ENCODE results near the gene EXOC3L1. TPM values are rescaled to one million over a fixed set of nuclear protein-coding genes. Genes with fewer than 3 reads are reported as not detected.

EXOC3L1 gene
- total and polyA plus RNA-seq, 2 of the 13 experiments (the other 11 are each of a cell fraction or from before 2014, with no cell fraction given), result 0.12 TPM; not detected in 1

DNA sequence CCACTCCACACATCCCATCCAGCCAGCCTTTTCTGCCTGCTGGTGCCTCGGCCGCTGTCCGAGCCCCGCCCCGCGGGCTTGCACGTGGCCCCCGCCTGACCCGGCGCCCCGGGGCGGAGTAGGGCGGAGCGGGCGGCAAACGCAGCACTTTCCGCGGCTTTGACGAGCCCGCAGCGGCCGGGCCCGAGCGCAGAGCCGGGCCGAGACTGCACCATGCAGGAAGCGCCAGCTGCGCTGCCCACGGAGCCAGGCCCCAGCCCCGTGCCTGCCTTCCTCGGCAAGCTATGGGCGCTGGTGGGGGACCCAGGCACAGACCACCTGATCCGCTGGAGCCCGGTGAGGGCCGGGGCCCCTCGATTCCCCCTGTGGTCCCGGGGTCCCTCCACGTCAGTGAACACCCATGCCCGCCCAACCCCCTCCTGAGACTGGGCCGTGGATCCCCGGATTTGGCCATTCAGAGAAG lies 25.3 kb downstream of the EXOC3L1 start, which contains the start of gene HSF4 (continued):
- TF ChIP-seq RAD21 (CRISPR knock-in tag; IDR thresholded peaks at IDR 0.05) (peak; percentile 60; the same call in 1 of the 2 replicates), ZNF251 (CRISPR knock-in tag; IDR thresholded peaks at IDR 0.05) (no peak), EHMT2 (IDR thresholded peaks at IDR 0.05; ENCODE audit: borderline replicate concordance, low read depth, low read length) (no peak), SMARCC2 (IDR thresholded peaks at IDR 0.05) (no peak), ZBTB7B (CRISPR knock-in tag; IDR thresholded peaks at IDR 0.05) (peak; percentile 56; the same call in 1 of the 2 replicates), STAG1 (CRISPR knock-in tag; IDR thresholded peaks at IDR 0.05) (no peak), ATAD3A (CRISPR knock-in tag; IDR thresholded peaks at IDR 0.05) (no peak), ZNF703 (CRISPR knock-in tag; IDR thresholded peaks at IDR 0.05; ENCODE audit: borderline replicate concordance) (no peak; the same call in 1 of the 2 replicates), RORA (CRISPR knock-in tag; IDR thresholded peaks at IDR 0.05) (no peak), ZNF230 (CRISPR knock-in tag; IDR thresholded peaks at IDR 0.05) (no peak), ZBTB3 (CRISPR knock-in tag; IDR thresholded peaks at IDR 0.05; ENCODE audit: borderline replicate concordance, low read depth) (0 out of 2 replicates have a peak, but pooled peaks have one; percentile 62), ZNF557 (CRISPR knock-in tag; IDR thresholded peaks at IDR 0.05) (peak; percentile 78; the same call in 1 of the 2 replicates), CENPX (CRISPR knock-in tag; IDR thresholded peaks at IDR 0.05) (0 out of 2 replicates have a peak, but pooled peaks have one; percentile 78), ZNF264 (CRISPR knock-in tag; IDR thresholded peaks at IDR 0.05) (peak; percentile 89), ZNF567 (CRISPR knock-in tag; IDR thresholded peaks at IDR 0.05; ENCODE audit: borderline replicate concordance) (peak; percentile 6; the same call in 1 of the 2 replicates)
- TF ChIP-seq, protein P1, sequence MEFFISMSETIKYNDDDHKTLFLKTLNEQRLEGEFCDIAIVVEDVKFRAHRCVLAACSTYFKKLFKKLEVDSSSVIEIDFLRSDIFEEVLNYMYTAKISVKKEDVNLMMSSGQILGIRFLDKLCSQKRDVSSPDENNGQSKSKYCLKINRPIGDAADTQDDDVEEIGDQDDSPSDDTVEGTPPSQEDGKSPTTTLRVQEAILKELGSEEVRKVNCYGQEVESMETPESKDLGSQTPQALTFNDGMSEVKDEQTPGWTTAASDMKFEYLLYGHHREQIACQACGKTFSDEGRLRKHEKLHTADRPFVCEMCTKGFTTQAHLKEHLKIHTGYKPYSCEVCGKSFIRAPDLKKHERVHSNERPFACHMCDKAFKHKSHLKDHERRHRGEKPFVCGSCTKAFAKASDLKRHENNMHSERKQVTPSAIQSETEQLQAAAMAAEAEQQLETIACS (CRISPR knock-in tag; IDR thresholded peaks at IDR 0.05), result peak; percentile 64
- TF ChIP-seq, protein P2, sequence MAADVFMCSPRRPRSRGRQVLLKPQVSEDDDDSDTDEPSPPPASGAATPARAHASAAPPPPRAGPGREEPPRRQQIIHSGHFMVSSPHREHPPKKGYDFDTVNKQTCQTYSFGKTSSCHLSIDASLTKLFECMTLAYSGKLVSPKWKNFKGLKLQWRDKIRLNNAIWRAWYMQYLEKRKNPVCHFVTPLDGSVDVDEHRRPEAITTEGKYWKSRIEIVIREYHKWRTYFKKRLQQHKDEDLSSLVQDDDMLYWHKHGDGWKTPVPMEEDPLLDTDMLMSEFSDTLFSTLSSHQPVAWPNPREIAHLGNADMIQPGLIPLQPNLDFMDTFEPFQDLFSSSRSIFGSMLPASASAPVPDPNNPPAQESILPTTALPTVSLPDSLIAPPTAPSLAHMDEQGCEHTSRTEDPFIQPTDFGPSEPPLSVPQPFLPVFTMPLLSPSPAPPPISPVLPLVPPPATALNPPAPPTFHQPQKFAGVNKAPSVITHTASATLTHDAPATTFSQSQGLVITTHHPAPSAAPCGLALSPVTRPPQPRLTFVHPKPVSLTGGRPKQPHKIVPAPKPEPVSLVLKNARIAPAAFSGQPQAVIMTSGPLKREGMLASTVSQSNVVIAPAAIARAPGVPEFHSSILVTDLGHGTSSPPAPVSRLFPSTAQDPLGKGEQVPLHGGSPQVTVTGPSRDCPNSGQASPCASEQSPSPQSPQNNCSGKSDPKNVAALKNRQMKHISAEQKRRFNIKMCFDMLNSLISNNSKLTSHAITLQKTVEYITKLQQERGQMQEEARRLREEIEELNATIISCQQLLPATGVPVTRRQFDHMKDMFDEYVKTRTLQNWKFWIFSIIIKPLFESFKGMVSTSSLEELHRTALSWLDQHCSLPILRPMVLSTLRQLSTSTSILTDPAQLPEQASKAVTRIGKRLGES (CRISPR knock-in tag; IDR thresholded peaks at IDR 0.05; ENCODE audit: borderline replicate concordance), result peak; percentile 99
- TF ChIP-seq, protein P3, sequence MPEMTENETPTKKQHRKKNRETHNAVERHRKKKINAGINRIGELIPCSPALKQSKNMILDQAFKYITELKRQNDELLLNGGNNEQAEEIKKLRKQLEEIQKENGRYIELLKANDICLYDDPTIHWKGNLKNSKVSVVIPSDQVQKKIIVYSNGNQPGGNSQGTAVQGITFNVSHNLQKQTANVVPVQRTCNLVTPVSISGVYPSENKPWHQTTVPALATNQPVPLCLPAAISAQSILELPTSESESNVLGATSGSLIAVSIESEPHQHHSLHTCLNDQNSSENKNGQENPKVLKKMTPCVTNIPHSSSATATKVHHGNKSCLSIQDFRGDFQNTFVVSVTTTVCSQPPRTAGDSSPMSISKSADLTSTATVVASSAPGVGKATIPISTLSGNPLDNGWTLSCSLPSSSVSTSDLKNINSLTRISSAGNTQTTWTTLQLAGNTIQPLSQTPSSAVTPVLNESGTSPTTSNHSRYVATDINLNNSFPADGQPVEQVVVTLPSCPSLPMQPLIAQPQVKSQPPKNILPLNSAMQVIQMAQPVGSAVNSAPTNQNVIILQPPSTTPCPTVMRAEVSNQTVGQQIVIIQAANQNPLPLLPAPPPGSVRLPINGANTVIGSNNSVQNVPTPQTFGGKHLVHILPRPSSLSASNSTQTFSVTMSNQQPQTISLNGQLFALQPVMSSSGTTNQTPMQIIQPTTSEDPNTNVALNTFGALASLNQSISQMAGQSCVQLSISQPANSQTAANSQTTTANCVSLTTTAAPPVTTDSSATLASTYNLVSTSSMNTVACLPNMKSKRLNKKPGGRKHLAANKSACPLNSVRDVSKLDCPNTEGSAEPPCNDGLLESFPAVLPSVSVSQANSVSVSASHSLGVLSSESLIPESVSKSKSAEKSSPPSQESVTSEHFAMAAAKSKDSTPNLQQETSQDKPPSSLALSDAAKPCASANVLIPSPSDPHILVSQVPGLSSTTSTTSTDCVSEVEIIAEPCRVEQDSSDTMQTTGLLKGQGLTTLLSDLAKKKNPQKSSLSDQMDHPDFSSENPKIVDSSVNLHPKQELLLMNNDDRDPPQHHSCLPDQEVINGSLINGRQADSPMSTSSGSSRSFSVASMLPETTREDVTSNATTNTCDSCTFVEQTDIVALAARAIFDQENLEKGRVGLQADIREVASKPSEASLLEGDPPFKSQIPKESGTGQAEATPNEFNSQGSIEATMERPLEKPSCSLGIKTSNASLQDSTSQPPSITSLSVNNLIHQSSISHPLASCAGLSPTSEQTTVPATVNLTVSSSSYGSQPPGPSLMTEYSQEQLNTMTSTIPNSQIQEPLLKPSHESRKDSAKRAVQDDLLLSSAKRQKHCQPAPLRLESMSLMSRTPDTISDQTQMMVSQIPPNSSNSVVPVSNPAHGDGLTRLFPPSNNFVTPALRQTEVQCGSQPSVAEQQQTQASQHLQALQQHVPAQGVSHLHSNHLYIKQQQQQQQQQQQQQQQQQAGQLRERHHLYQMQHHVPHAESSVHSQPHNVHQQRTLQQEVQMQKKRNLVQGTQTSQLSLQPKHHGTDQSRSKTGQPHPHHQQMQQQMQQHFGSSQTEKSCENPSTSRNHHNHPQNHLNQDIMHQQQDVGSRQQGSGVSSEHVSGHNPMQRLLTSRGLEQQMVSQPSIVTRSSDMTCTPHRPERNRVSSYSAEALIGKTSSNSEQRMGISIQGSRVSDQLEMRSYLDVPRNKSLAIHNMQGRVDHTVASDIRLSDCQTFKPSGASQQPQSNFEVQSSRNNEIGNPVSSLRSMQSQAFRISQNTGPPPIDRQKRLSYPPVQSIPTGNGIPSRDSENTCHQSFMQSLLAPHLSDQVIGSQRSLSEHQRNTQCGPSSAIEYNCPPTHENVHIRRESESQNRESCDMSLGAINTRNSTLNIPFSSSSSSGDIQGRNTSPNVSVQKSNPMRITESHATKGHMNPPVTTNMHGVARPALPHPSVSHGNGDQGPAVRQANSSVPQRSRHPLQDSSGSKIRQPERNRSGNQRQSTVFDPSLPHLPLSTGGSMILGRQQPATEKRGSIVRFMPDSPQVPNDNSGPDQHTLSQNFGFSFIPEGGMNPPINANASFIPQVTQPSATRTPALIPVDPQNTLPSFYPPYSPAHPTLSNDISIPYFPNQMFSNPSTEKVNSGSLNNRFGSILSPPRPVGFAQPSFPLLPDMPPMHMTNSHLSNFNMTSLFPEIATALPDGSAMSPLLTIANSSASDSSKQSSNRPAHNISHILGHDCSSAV (CRISPR knock-in tag; IDR thresholded peaks at IDR 0.05; ENCODE audit: borderline replicate concordance), result no peak

Measured in HepG2 (cell line).